ENCODE results near the gene TMEM237. TPM values are rescaled to one million over a fixed set of nuclear protein-coding genes. Genes with fewer than 3 reads are reported as not detected.
"Not testable (repeated sequence)": the region's sequence is repeated elsewhere in the genome, so short reads cannot be mapped to it uniquely, and the experiment has no call there.

The TMEM237 gene, protein sequence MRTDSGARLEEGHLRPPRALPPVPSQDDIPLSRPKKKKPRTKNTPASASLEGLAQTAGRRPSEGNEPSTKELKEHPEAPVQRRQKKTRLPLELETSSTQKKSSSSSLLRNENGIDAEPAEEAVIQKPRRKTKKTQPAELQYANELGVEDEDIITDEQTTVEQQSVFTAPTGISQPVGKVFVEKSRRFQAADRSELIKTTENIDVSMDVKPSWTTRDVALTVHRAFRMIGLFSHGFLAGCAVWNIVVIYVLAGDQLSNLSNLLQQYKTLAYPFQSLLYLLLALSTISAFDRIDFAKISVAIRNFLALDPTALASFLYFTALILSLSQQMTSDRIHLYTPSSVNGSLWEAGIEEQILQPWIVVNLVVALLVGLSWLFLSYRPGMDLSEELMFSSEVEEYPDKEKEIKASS
- total RNA-seq: 10 to 100 TPM; 17.6 to 19.3 TPM

DNA sequence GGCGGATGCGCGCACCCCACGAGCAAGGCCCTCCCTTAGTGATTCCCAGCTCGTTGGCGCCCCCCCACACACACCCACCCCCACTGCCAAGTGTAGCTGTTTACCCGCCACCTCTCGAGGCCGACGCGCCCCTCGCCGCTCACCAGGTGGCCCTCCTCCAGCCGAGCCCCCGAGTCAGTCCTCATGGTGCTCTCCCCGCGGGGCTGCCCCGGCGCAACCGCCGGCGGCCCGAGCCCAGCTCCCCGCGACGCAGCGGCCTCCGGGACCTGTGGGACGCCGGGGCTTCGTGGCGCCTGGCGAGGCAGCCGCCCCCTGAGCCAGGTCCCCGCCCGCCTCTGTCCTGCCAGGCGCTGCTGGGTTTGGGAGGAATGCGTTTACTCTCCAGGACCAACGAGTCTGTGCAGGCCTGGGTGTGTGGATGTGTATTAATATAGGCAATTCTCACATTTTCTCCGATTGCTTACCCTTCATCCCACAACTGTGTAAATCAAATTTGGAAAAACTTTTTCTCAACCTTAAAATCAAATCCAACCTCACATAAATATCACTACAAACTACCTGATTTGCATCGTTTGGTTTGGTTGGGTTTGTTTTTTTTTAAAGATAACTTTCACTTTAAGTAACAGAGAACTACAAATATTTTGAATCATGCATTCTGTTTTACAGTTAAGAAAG, at the start of gene TMEM237:
TMEM237 (minus strand) TSS at position 288 of the 675 bp plus-strand sequence; CDS start at position 185, 103 bp downstream.
- Mint-ChIP-seq H3K36me3 (ENCODE audit: insufficient read depth in 2 of 2) (peaks cover 1 to 6% of the 10 kb centered on the region in 2 donors), H3K27me3 (ENCODE audit: low read depth) (no peaks in the 10 kb centered on the region), H3K9me3 (no peaks in the 10 kb centered on the region), H3K4me1 (ENCODE audit: low read depth) (peaks cover 30% of the 10 kb centered on the region), H3K4me3 (peak within 1 kb of the TSS; percentile 79 to 91), H3K27ac (peak within 1 kb of the TSS; percentile 76)
- ATAC-seq (replicated peaks in 1 of 2): peak; percentile 55 to 58
- DNase-seq: peak; percentile 56 to 61

DNA sequence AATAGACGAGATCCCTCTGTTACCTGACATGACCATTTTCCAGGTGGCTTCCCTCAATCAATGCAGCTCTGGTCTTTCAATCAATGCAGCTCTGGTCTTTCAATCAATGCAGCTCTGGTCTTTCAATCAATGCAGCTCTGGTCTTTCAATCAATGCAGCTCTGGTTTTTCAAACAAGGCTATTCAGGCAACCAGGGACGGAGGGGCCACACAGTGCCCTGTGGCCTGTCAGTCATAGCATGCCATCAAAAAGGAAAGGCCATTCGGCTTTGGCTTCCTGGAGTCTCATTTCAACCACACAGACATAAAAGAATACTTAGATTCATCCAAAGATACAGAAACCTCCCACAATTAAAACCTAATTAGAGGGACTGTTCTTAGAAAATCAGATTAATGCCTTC, 41.9 kb upstream of the TMEM237 start:
- Mint-ChIP-seq H3K4me1 (ENCODE audit: low read depth) (no peaks in the 10 kb centered on the region), H3K4me3 (no peak overlapping the region), H3K27me3 (ENCODE audit: low read depth) (peaks cover 11% of the 10 kb centered on the region), H3K9me3 (no peaks in the 10 kb centered on the region), H3K36me3 (ENCODE audit: insufficient read depth in 2 of 2) (no peaks in the 10 kb centered on the region), H3K27ac (no peak overlapping the region)
- DNase-seq (no peak), ATAC-seq (replicated peaks in 1 of 2) (no peak)

DNA sequence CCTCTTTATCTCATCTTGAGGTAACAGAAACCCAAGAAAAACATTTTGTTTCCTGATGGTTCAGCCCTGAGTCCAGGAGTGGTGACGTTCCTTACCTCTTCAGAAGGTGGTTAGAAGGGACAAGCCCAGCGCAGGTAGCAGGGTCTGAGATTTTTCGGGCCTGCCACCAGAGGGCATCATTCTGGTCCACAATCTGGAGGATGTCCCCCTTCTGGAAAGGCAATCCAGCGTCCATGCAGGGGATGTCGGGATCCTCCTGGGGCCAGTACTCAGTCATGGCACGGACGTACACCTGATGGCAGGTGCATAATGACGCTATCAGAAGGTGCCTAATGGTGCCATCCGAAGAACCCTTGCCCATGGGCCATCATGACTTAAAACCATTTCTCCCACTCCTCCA, 37.4 kb upstream of the TMEM237 start:
- no peak overlapping the region for H3K4me3 Mint-ChIP-seq
- peaks cover 11% of the 10 kb centered on the region for H3K27me3 Mint-ChIP-seq (ENCODE audit: low read depth)
- no peaks in the 10 kb centered on the region for H3K4me1 Mint-ChIP-seq (ENCODE audit: low read depth)
- no peaks in the 10 kb centered on the region for H3K9me3 Mint-ChIP-seq
- ATAC-seq (replicated peaks in 1 of 2) (no peak), DNase-seq (peak; percentile 10 to 13)
- no peaks in the 10 kb centered on the region for H3K36me3 Mint-ChIP-seq (ENCODE audit: insufficient read depth in 2 of 2)
- H3K27ac Mint-ChIP-seq: no peak overlapping the region

GRCh38 chr2:201678401-201678800, 35.1 kb upstream of the TMEM237 start:
- Mint-ChIP-seq H3K4me3 (no peak overlapping the region), H3K9me3 (no peaks in the 10 kb centered on the region)

DNA sequence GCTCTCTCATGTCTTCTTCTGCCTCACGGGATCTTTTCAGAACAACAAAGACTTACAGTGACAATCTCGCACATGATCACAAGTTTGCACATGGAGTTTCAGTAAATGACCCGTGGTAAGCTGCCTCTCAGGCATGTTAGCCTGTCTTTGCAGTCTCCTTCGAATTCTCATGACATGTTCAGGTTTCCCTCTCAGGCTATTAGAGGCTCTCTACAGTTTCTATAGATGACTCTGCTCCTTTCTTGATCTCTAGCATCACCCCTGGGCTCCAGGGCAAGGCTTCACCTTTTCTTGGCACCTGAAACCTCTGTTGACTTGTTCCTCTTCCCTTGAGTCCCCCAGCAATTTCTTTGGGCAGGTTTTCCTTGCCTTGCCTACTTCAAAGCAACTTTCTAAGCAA, 32.2 kb upstream of the TMEM237 start:
- DNase-seq (no peak), ATAC-seq (replicated peaks in 1 of 2) (no peak)
- Mint-ChIP-seq H3K27me3 (ENCODE audit: low read depth) (no peaks in the 10 kb centered on the region), H3K27ac (no peak overlapping the region), H3K36me3 (ENCODE audit: insufficient read depth in 2 of 2) (no peaks in the 10 kb centered on the region), H3K4me1 (ENCODE audit: low read depth) (no peaks in the 10 kb centered on the region), H3K9me3 (no peaks in the 10 kb centered on the region), H3K4me3 (no peak overlapping the region)

More at GRCh38 chr2:201678401-201678800, 35.1 kb upstream of the TMEM237 start:
- Mint-ChIP-seq H3K4me1 (ENCODE audit: low read depth) (no peaks in the 10 kb centered on the region), H3K27me3 (ENCODE audit: low read depth) (peaks cover 11% of the 10 kb centered on the region), H3K36me3 (ENCODE audit: insufficient read depth in 2 of 2) (no peaks in the 10 kb centered on the region), H3K27ac (no peak overlapping the region)
- ATAC-seq (replicated peaks in 1 of 2) (no peak), DNase-seq (no peak)

DNA sequence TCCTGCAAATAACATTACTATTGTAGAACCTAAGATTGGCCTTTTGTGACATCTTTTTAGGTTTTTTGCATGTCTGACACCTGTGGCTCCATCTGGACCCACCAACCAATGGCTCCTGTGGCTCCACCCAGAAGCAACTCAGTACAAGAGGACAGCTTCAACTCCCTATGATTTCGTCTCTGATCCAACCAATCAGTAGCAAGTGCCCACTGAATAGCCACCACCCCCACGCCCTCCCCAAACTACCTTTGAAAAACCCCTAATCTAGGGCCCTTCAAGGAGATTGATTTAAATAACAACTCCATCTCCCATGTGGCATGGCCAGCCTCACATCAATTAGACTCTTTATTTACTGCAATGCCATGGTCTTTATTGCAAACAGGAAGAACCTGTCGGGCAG, 31.5 kb upstream of the TMEM237 start:
- H3K4me3 Mint-ChIP-seq: no peak overlapping the region
- H3K27ac Mint-ChIP-seq: no peak overlapping the region
- ATAC-seq (replicated peaks in 1 of 2) (no peak), DNase-seq (no peak)
- no peaks in the 10 kb centered on the region for H3K36me3 Mint-ChIP-seq (ENCODE audit: insufficient read depth in 2 of 2)
- H3K27me3 Mint-ChIP-seq (ENCODE audit: low read depth): no peaks in the 10 kb centered on the region
- no peaks in the 10 kb centered on the region for H3K4me1 Mint-ChIP-seq (ENCODE audit: low read depth)
- H3K9me3 Mint-ChIP-seq: no peaks in the 10 kb centered on the region

- H3K36me3 Mint-ChIP-seq (ENCODE audit: insufficient read depth in 2 of 2): no peaks in the 10 kb centered on the region
- ATAC-seq (replicated peaks in 1 of 2): no peak
- H3K27ac Mint-ChIP-seq: no peak overlapping the region
- H3K4me3 Mint-ChIP-seq: no peak overlapping the region
- H3K4me1 Mint-ChIP-seq (ENCODE audit: low read depth): no peaks in the 10 kb centered on the region
- H3K27me3 Mint-ChIP-seq (ENCODE audit: low read depth): no peaks in the 10 kb centered on the region
- no peak for DNase-seq
- no peaks in the 10 kb centered on the region for H3K9me3 Mint-ChIP-seq
Measured at GRCh38 chr2:201674298-201674697, 31.0 kb upstream of the TMEM237 start.

DNA sequence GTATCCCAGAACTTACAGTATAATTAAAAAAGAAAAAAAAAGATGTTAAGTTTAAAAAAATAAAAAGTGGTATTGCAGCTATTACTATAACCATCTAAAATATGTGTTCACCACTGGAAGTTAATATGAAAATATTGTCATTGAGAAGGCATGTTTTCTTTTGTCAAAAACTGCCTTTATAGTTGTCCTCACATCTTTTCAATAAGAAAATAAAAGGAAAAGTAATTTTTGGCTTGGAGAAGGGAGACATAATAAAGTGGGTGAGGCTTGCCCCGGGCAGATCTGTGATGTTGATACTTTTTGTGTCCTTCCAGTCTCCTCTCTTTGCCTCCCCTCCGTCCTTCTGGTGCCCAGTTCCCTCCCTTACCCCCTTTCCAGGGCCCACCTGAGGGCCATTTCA, 30.2 kb upstream of the TMEM237 start:
- ATAC-seq (replicated peaks in 1 of 2) (no peak), DNase-seq (no peak)
- H3K4me1 Mint-ChIP-seq (ENCODE audit: low read depth): no peaks in the 10 kb centered on the region
- no peaks in the 10 kb centered on the region for H3K9me3 Mint-ChIP-seq
- no peak overlapping the region for H3K4me3 Mint-ChIP-seq
- H3K27me3 Mint-ChIP-seq (ENCODE audit: low read depth): no peaks in the 10 kb centered on the region
- no peaks in the 10 kb centered on the region for H3K36me3 Mint-ChIP-seq (ENCODE audit: insufficient read depth in 2 of 2)
- H3K27ac Mint-ChIP-seq: no peak overlapping the region

DNA sequence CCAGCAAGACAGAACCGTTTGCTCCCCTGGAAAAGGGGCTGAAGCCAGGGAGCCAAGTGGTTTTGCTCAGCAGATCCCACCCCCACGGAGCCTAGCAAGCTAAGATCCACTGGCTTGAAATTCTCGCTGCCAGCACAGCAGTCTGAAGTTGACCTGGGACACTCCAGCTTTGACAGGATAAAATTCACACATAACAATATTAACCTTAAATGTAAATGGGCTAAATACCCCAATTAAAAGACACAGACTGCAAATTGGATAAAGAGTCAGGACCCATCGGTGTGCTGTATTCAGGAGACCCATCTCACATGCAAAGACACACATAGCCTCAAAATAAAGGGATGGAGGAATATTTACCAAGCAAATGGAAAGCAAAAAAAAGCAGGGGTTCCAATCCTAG, 27.9 kb upstream of the TMEM237 start:
- H3K27me3 Mint-ChIP-seq (ENCODE audit: low read depth); H3K9me3 Mint-ChIP-seq; ATAC-seq (replicated peaks in 1 of 2); DNase-seq; H3K4me1 Mint-ChIP-seq (ENCODE audit: low read depth); H3K27ac Mint-ChIP-seq; H3K4me3 Mint-ChIP-seq; H3K36me3 Mint-ChIP-seq (ENCODE audit: insufficient read depth in 2 of 2): not testable (repeated sequence)

DNA sequence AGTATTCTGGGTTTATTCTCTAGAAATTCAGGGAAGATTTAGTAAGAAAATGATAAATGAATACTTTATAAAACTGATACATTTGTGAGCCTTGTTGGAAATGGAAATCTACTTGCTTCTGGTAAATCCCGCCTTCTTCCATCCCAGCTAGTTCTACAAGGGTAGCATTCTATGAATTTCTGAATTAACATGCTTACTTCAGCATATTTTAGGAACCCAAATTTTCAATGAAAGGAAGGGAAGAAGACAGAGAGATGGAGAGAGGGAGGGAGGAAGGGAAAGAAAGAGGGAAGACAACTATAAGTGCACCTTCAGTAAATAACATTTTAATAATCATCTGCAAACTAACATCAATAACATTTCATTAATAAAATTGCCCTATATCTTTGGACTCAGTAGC, 26.6 kb upstream of the TMEM237 start:
- Mint-ChIP-seq H3K27ac (no peak overlapping the region), H3K36me3 (ENCODE audit: insufficient read depth in 2 of 2) (no peaks in the 10 kb centered on the region), H3K4me3 (no peak overlapping the region), H3K4me1 (ENCODE audit: low read depth) (no peaks in the 10 kb centered on the region), H3K27me3 (ENCODE audit: low read depth) (no peaks in the 10 kb centered on the region), H3K9me3 (no peaks in the 10 kb centered on the region)
- ATAC-seq (replicated peaks in 1 of 2) (no peak), DNase-seq (no peak)

- H3K4me1 Mint-ChIP-seq (ENCODE audit: low read depth): no peaks in the 10 kb centered on the region
- DNase-seq (no peak), ATAC-seq (replicated peaks in 1 of 2) (no peak)
- H3K27ac Mint-ChIP-seq: no peak overlapping the region
- H3K27me3 Mint-ChIP-seq (ENCODE audit: low read depth): no peaks in the 10 kb centered on the region
- no peaks in the 10 kb centered on the region for H3K36me3 Mint-ChIP-seq (ENCODE audit: insufficient read depth in 2 of 2)
- no peaks in the 10 kb centered on the region for H3K9me3 Mint-ChIP-seq
- no peak overlapping the region for H3K4me3 Mint-ChIP-seq
Measured at GRCh38 chr2:201668402-201668910, 25.2 kb upstream of the TMEM237 start.

DNA sequence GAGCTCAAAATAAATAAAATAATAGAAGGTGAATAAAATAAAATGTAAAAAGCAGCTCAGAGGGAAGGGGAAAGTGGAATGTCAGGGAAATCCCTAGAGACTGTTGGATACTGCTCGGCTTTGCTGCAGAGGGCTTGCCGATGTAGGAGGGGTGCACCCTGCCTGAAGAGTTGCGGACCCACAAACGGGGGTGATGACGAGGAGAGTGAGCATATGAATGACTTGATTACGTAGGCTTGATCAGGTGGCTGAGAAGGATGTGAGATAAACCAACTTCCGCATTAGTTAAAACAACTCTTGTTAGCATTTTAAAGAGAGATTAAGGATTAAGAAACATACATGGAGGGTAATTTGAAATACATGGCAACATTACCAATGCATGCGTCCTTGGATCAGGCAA, 21.0 kb upstream of the TMEM237 start:
- no peak for DNase-seq
- H3K36me3 Mint-ChIP-seq (ENCODE audit: insufficient read depth in 2 of 2): no peaks in the 10 kb centered on the region
- H3K9me3 Mint-ChIP-seq: no peaks in the 10 kb centered on the region
- no peaks in the 10 kb centered on the region for H3K4me1 Mint-ChIP-seq (ENCODE audit: low read depth)
- no peak overlapping the region for H3K4me3 Mint-ChIP-seq
- no peak for ATAC-seq (replicated peaks in 1 of 2)
- H3K27me3 Mint-ChIP-seq (ENCODE audit: low read depth): no peaks in the 10 kb centered on the region
- H3K27ac Mint-ChIP-seq: no peak overlapping the region

DNA sequence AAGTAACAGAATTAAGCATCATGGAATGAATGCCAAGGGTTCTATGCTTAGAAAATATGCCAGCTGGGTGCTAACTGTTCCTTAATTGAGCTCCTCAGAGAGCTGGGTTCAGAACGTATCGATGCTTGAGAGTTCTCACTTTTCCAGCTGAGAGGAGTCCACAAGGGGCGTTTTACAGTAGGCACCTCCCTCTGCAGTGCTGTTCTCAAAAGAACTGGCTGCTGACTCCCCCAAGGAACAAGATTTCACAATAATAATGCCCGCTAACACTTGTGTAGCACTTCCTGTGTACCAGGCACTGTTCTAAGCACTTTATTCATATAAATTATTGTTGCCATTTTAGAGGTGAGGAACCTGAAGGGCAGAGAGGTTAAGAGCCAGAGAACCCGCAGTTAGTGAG, 18.1 kb upstream of the TMEM237 start:
- Mint-ChIP-seq H3K9me3 (no peaks in the 10 kb centered on the region), H3K36me3 (ENCODE audit: insufficient read depth in 2 of 2) (no peaks in the 10 kb centered on the region), H3K4me1 (ENCODE audit: low read depth) (no peaks in the 10 kb centered on the region), H3K27me3 (ENCODE audit: low read depth) (no peaks in the 10 kb centered on the region), H3K4me3 (no peak overlapping the region), H3K27ac (no peak overlapping the region)
- ATAC-seq (replicated peaks in 1 of 2) (no peak), DNase-seq (no peak)

Data from activated T-cell treated with anti-CD3 and anti-CD28 coated beads, Interleukin-2, amount 50 U/mL, for 72 hours (primary cell).